Erythroblast (primary cell): ENCODE results near the gene MAP3K2.
"Not testable (repeated sequence)": the region's sequence is repeated elsewhere in the genome, so short reads cannot be mapped to it uniquely, and the experiment has no call there.

Experiments
- GATA1 ChIP-seq: IDR thresholded peaks from 2 replicates; pipeline ENCODE4 v1.6.1; 2011; ENCODE audit warnings: low read depth, mild to moderate bottlenecking, control low read depth, low read length, moderate library complexity
- POLR2A ChIP-seq: IDR thresholded peaks from 2 replicates; pipeline ENCODE4 v1.6.1; 2011; ENCODE audit warnings: mild to moderate bottlenecking, low read length

- not testable (repeated sequence) for TF ChIP-seq POLR2A, GATA1
Observed at GRCh38 chr2:127409716-127410115, 21.9 kb upstream of the MAP3K2 start.
